ENCODE data around the gene M1AP.

DNA sequence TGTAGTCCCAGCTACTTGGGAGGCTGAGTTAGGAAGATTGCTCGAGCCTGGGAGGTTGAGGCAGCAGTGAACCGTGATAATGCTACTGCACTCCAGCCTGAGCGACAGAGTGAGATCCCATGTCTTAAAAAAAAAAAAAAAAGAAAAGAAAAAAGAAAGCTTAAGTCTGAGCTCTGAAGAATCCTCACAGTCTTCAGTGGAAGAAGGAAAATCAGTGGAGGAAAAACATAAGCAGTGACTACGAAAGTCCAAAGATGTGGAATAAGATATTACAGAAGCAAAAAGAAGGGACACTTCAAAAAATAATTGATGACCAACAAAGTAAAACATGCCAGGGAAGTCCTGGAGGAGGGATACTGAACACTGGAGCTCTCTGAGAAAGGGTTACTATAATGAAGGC lies 137.9 kb downstream of the M1AP start:
- no peak for TF ChIP-seq CTCF (IDR thresholded peaks at IDR 0.05)
- no peak for TF ChIP-seq EP300 (IDR thresholded peaks at IDR 0.05)
